ENCODE measurements around the gene MTCH2. TPM values are rescaled to one million over a fixed set of nuclear protein-coding genes. Genes with fewer than 3 reads are reported as not detected.

Gene MTCH2
- total and polyA plus RNA-seq, 4 donors: 33.0 to 76.2 (median 59.8) TPM

GRCh38 chr11:47615249-47615648, 27.1 kb downstream of the MTCH2 start:
- Histone ChIP-seq H3K4me3 (no peak overlapping the region), H3K4me1 (ENCODE audit: control insufficient read depth in 5 of 5, insufficient read depth in 5 of 5, low read length in 5 of 5) (no peaks in the 10 kb centered on the region), H3K9ac (ENCODE audit: insufficient read depth in 1 of 2, low read length in 2 of 2) (no peak overlapping the region), H3K9me3 (ENCODE audit: control insufficient read depth in 4 of 4, insufficient read depth in 3 of 4, low read length in 3 of 4) (no peaks in the 10 kb centered on the region), H3K27me3 (ENCODE audit: control insufficient read depth in 3 of 3, insufficient read depth in 3 of 3, low read length in 2 of 3) (no peaks in the 10 kb centered on the region), H3K36me3 (ENCODE audit: control insufficient read depth in 4 of 4, insufficient read depth in 4 of 4, low read length in 4 of 4) (peaks cover under 1 to 9% (median 5%) of the 10 kb centered on the region in 4 donors), H3K27ac (ENCODE audit: low read depth in 1 of 2, low read length in 1 of 2) (no peak overlapping the region)
- ATAC-seq (ENCODE audit: insufficient read depth, low FRiP score): no peak
- TF ChIP-seq CTCF (IDR thresholded peaks at IDR 0.05; ENCODE audit: control extremely low read depth, extremely low read depth): no peak
- DNase-seq: no peak

- Histone ChIP-seq H3K4me3 (no peak overlapping the region), H3K27ac (ENCODE audit: low read depth in 1 of 2, low read length in 1 of 2) (no peak overlapping the region), H3K9me3 (ENCODE audit: control insufficient read depth in 4 of 4, insufficient read depth in 3 of 4, low read length in 3 of 4) (no peaks in the 10 kb centered on the region), H3K27me3 (ENCODE audit: control insufficient read depth in 3 of 3, insufficient read depth in 3 of 3, low read length in 2 of 3) (peaks cover 0 to under 1% (median 0%) of the 10 kb centered on the region in 3 donors), H3K36me3 (ENCODE audit: control insufficient read depth in 4 of 4, insufficient read depth in 4 of 4, low read length in 4 of 4) (peaks cover 0 to 8% (median 0%) of the 10 kb centered on the region in 4 donors), H3K4me1 (ENCODE audit: control insufficient read depth in 5 of 5, insufficient read depth in 5 of 5, low read length in 5 of 5) (peaks cover 0 to 7% (median 0%) of the 10 kb centered on the region in 5 donors), H3K9ac (ENCODE audit: insufficient read depth in 1 of 2, low read length in 2 of 2) (no peak overlapping the region)
- 38 to 72% methylated on average over 6 of the region's 6 CpGs for WGBS, 2 donors
- TF ChIP-seq CTCF (IDR thresholded peaks at IDR 0.05; ENCODE audit: control extremely low read depth, extremely low read depth): no peak
- ATAC-seq (ENCODE audit: insufficient read depth, low FRiP score): no peak
- peak in 1 of 3 donors; percentile 6 for DNase-seq
Observed at GRCh38 chr11:47611348-47611794, 31.0 kb downstream of the MTCH2 start.

GRCh38 chr11:47609675-47610074, 32.7 kb downstream of the MTCH2 start:
- H3K9ac ChIP-seq (ENCODE audit: insufficient read depth in 1 of 2, low read length in 2 of 2): no peak overlapping the region
- ATAC-seq (ENCODE audit: insufficient read depth, low FRiP score): no peak
- 84 to 87% methylated on average over 3 of the region's 3 CpGs for WGBS, 2 donors

More at GRCh38 chr11:47609675-47610074, 32.7 kb downstream of the MTCH2 start:
- DNase-seq: no peak
- Histone ChIP-seq H3K36me3 (ENCODE audit: control insufficient read depth in 4 of 4, insufficient read depth in 4 of 4, low read length in 4 of 4) (peaks cover 0 to 8% (median 0%) of the 10 kb centered on the region in 4 donors), H3K4me1 (ENCODE audit: control insufficient read depth in 5 of 5, insufficient read depth in 5 of 5, low read length in 5 of 5) (peaks cover 0 to 12% (median 0%) of the 10 kb centered on the region in 5 donors), H3K27ac (ENCODE audit: low read depth in 1 of 2, low read length in 1 of 2) (no peak overlapping the region), H3K9me3 (ENCODE audit: control insufficient read depth in 4 of 4, insufficient read depth in 3 of 4, low read length in 3 of 4) (no peaks in the 10 kb centered on the region), H3K4me3 (no peak overlapping the region), H3K27me3 (ENCODE audit: control insufficient read depth in 3 of 3, insufficient read depth in 3 of 3, low read length in 2 of 3) (peaks cover 0 to 4% (median 0%) of the 10 kb centered on the region in 3 donors)
- no peak for TF ChIP-seq CTCF (IDR thresholded peaks at IDR 0.05; ENCODE audit: control extremely low read depth, extremely low read depth)
